GM23338 (cell line): Measurements from ENCODE around the gene CENPB. TPM values are rescaled to one million over a fixed set of nuclear protein-coding genes. Genes with fewer than 3 reads are reported as not detected.

Experiments
- ATAC-seq: fragments of 200-7000 bp; cut with Tn5 transposase; 3 replicates; pipeline ENCODE4 v1.9.1; 2020
- DNase-seq: peaks from one replicate; pipeline ENCODE4 v3.0.0-alpha.2; 2015; ENCODE audit warnings: low spot score
- H2AFZ ChIP-seq: fragments of 200-600 bp; sonication (generic); 2 replicates; pipeline ENCODE4 v1.8.0; 2016; ENCODE audit warnings: antibody characterized with exemption, mild to moderate bottlenecking, moderate library complexity
- H3F3A ChIP-seq: fragments of 200-600 bp; sonication (generic); replicated peaks from 2 replicates; pipeline ENCODE4 v1.8.0; 2017; ENCODE audit warnings: antibody characterized with exemption, mixed run types, low read depth
- H3K27ac ChIP-seq: fragments of 200-600 bp; sonication (generic); 2 replicates; pipeline ENCODE4 v1.6.1; 2016; ENCODE audit warnings: low read depth
- H3K27me3 ChIP-seq: fragments of 200-600 bp; sonication (generic); 2 replicates; pipeline ENCODE4 v1.8.0; 2016; ENCODE audit warnings: mild to moderate bottlenecking, mixed run types, moderate library complexity; ENCODE audit not compliant: insufficient read depth
- H3K36me3 ChIP-seq: fragments of 200-600 bp; sonication (generic); 2 replicates; pipeline ENCODE4 v1.8.0; 2016; ENCODE audit warnings: mild to moderate bottlenecking; ENCODE audit not compliant: insufficient read depth
- H3K4me1 ChIP-seq: fragments of 200-600 bp; sonication (generic); 2 replicates; pipeline ENCODE4 v1.8.0; 2016; ENCODE audit warnings: mild to moderate bottlenecking, moderate library complexity; ENCODE audit not compliant: insufficient read depth
- H3K4me2 ChIP-seq: fragments of 200-600 bp; sonication (generic); 2 replicates; pipeline ENCODE4 v1.7.1; 2017; ENCODE audit warnings: mixed run types
- H3K4me3 ChIP-seq: fragments of 200-600 bp; sonication (generic); 2 replicates; pipeline ENCODE4 v1.6.1; 2016; ENCODE audit warnings: mixed run types
- H3K79me2 ChIP-seq: fragments of 200-600 bp; sonication (generic); replicated peaks from 2 replicates; pipeline ENCODE4 v1.8.0; 2017; ENCODE audit warnings: mild to moderate bottlenecking; ENCODE audit not compliant: insufficient read depth
- H3K9me2 ChIP-seq: fragments of 200-600 bp; sonication (generic); 2 replicates; pipeline ENCODE4 v1.8.0; 2017; ENCODE audit not compliant: insufficient read depth
- H4K20me1 ChIP-seq: fragments of 200-600 bp; sonication (generic); replicated peaks from 2 replicates; pipeline ENCODE4 v1.8.0; 2017; ENCODE audit warnings: mild to moderate bottlenecking; ENCODE audit not compliant: insufficient read depth
- H3K27ac Mint-ChIP-seq: 2 replicates; pipeline ENCODE4 v1.8.0; 2020; ENCODE audit warnings: inconsistent platforms, mild to moderate bottlenecking, moderate library complexity, mixed read lengths
- H3K27me3 Mint-ChIP-seq: 3 replicates; pipeline ENCODE4 v1.8.0; 2022; ENCODE audit warnings: low read depth, mild to moderate bottlenecking, moderate library complexity, mixed read lengths, inconsistent platforms; ENCODE audit not compliant: insufficient read depth, poor library complexity
- H3K36me3 Mint-ChIP-seq: 3 replicates; pipeline ENCODE4 v1.8.0; 2021; ENCODE audit warnings: low read depth, mild to moderate bottlenecking, inconsistent platforms, moderate library complexity, mixed read lengths
- H3K4me1 Mint-ChIP-seq: 3 replicates; pipeline ENCODE4 v1.8.0; 2020; ENCODE audit warnings: mild to moderate bottlenecking, inconsistent platforms, mixed read lengths
- H3K4me3 Mint-ChIP-seq: 3 replicates; pipeline ENCODE4 v1.8.0; 2021; ENCODE audit warnings: moderate library complexity, mild to moderate bottlenecking, inconsistent platforms, mixed read lengths
- H3K9me3 Mint-ChIP-seq: 3 replicates; pipeline ENCODE4 v1.8.0; 2020; ENCODE audit warnings: moderate library complexity, mild to moderate bottlenecking, inconsistent platforms, mixed read lengths
- CREB1 ChIP-seq: fragments of 250-450 bp; sonication (Bioruptor Pico); IDR thresholded peaks from 2 replicates; pipeline ENCODE4 v1.5.0; 2020; ENCODE audit warnings: low read depth, mild to moderate bottlenecking, moderate library complexity
- CTCF ChIP-seq, 2 experiments: fragments of 200-600 bp in 1 of 2; sonication (generic) in 1 of 2; conservative IDR thresholded peaks; 2 replicates each; pipeline versions ENCODE4 v1.5.1 to v1.6.1; 2016 to 2017; ENCODE audit warnings: antibody characterized with exemption in 2 of 2, low read depth in 2 of 2, mild to moderate bottlenecking in 2 of 2, moderate library complexity in 1 of 2
- EZH2 ChIP-seq: fragments of 200-600 bp; sonication (generic); IDR thresholded peaks from one replicate; pipeline ENCODE4 v1.8.0; 2017; ENCODE audit warnings: antibody characterized with exemption, mild to moderate bottlenecking, low read depth; ENCODE audit not compliant: unreplicated experiment
- EZH2phosphoT487 ChIP-seq: fragments of 200-600 bp; sonication (generic); IDR thresholded peaks from one replicate; pipeline ENCODE4 v1.8.1; 2018; ENCODE audit warnings: antibody characterized with exemption; ENCODE audit not compliant: unreplicated experiment
- JUNB ChIP-seq: IDR thresholded peaks from one replicate; pipeline ENCODE4 v1.6.1; 2016; ENCODE audit warnings: antibody characterized with exemption; ENCODE audit not compliant: unreplicated experiment
- NANOG ChIP-seq: IDR thresholded peaks from 2 replicates; pipeline ENCODE4 v1.6.1; 2016; ENCODE audit warnings: antibody characterized with exemption, borderline replicate concordance
- POLR2AphosphoS5 ChIP-seq: IDR thresholded peaks from 2 replicates; pipeline ENCODE4 v1.6.1; 2016; ENCODE audit warnings: antibody characterized with exemption, low read depth
- STAT1 ChIP-seq: IDR thresholded peaks from one replicate; pipeline ENCODE4 v1.6.1; 2016; ENCODE audit warnings: antibody characterized with exemption; ENCODE audit not compliant: unreplicated experiment
- ZNF114 ChIP-seq: fragments of 250-450 bp; sonication (Bioruptor Pico); IDR thresholded peaks from 2 replicates; pipeline ENCODE4 v1.5.0; 2020; ENCODE audit warnings: mild to moderate bottlenecking, moderate library complexity
- ZNF331 ChIP-seq: fragments of 250-450 bp; sonication (Bioruptor Pico); IDR thresholded peaks from 2 replicates; pipeline ENCODE4 v1.5.0; 2020; ENCODE audit warnings: low read depth, mild to moderate bottlenecking, moderate library complexity
- polyA plus RNA-seq: library from polyadenylated mRNA; unstranded; fragments of >200 nt; fragmentation: Nextera tagmentation; extraction: Ambion mirVana; gene quantifications from 2 replicates; pipeline ENCODE4 v1.2.1, GENCODE V29; 2016
- total RNA-seq: library from RNA; depleted of rRNA; stranded (reverse); fragments of >200 nt; shearing (Covaris generic); gene quantifications from 2 replicates; pipeline ENCODE4 v1.2.3, GENCODE V29; 2014
- TF ChIP-seq, protein P1 (sequence below): IDR thresholded peaks from one replicate; pipeline ENCODE4 v1.6.1; 2018; ENCODE audit warnings: antibody characterized with exemption; ENCODE audit not compliant: unreplicated experiment
- TF ChIP-seq, protein P2 (sequence below): fragments of 250-450 bp; sonication (Bioruptor Pico); IDR thresholded peaks from 2 replicates; pipeline ENCODE4 v1.5.0; 2020; ENCODE audit warnings: mild to moderate bottlenecking, moderate library complexity
- TF ChIP-seq, protein P3 (sequence below): IDR thresholded peaks from 2 replicates; pipeline ENCODE4 v1.6.1; 2016; ENCODE audit warnings: antibody characterized with exemption

The CENPB gene
- total and polyA plus RNA-seq, 2 experiments from 2014 or later, result 10.8 to 52.1 TPM

GRCh38 chr20:3783068-3783489 lies 3.5 kb downstream of the CENPB start:
- H3K27me3 Mint-ChIP-seq, result peaks cover 27% of the 10 kb centered on the region
- Histone ChIP-seq H3K36me3 (no peaks in the 10 kb centered on the region), H3K79me2 (no peaks in the 10 kb centered on the region; the same call in 1 of the 2 replicates), H3K4me3 (no peak overlapping the region), H3K4me1 (peaks cover 13% of the 10 kb centered on the region; the same call in 1 of the 2 replicates), H2AFZ (no peak overlapping the region), H3K27me3 (peaks cover 48% of the 10 kb centered on the region), H3K9me2 (no peaks in the 10 kb centered on the region), H4K20me1 (peaks cover 25% of the 10 kb centered on the region), H3K27ac (no peak overlapping the region), H3K4me2 (no peak overlapping the region), H3F3A (peaks cover 7% of the 10 kb centered on the region; the same call in 1 of the 2 replicates)
- H3K4me3 Mint-ChIP-seq, result no peak overlapping the region; the same call in 2 of the 3 replicates
- peaks cover 30% of the 10 kb centered on the region for H3K4me1 Mint-ChIP-seq
- no peak for TF ChIP-seq STAT1
- TF ChIP-seq ZNF114 (CRISPR knock-in tag), result no peak
- no peak for TF ChIP-seq NANOG
- TF ChIP-seq, protein P1, sequence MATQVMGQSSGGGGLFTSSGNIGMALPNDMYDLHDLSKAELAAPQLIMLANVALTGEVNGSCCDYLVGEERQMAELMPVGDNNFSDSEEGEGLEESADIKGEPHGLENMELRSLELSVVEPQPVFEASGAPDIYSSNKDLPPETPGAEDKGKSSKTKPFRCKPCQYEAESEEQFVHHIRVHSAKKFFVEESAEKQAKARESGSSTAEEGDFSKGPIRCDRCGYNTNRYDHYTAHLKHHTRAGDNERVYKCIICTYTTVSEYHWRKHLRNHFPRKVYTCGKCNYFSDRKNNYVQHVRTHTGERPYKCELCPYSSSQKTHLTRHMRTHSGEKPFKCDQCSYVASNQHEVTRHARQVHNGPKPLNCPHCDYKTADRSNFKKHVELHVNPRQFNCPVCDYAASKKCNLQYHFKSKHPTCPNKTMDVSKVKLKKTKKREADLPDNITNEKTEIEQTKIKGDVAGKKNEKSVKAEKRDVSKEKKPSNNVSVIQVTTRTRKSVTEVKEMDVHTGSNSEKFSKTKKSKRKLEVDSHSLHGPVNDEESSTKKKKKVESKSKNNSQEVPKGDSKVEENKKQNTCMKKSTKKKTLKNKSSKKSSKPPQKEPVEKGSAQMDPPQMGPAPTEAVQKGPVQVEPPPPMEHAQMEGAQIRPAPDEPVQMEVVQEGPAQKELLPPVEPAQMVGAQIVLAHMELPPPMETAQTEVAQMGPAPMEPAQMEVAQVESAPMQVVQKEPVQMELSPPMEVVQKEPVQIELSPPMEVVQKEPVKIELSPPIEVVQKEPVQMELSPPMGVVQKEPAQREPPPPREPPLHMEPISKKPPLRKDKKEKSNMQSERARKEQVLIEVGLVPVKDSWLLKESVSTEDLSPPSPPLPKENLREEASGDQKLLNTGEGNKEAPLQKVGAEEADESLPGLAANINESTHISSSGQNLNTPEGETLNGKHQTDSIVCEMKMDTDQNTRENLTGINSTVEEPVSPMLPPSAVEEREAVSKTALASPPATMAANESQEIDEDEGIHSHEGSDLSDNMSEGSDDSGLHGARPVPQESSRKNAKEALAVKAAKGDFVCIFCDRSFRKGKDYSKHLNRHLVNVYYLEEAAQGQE, result no peak
- no peak for TF ChIP-seq EZH2phosphoT487
- no peak for TF ChIP-seq EZH2
- TF ChIP-seq POLR2AphosphoS5, result no peak
- TF ChIP-seq JUNB, result no peak
- TF ChIP-seq, protein P2, sequence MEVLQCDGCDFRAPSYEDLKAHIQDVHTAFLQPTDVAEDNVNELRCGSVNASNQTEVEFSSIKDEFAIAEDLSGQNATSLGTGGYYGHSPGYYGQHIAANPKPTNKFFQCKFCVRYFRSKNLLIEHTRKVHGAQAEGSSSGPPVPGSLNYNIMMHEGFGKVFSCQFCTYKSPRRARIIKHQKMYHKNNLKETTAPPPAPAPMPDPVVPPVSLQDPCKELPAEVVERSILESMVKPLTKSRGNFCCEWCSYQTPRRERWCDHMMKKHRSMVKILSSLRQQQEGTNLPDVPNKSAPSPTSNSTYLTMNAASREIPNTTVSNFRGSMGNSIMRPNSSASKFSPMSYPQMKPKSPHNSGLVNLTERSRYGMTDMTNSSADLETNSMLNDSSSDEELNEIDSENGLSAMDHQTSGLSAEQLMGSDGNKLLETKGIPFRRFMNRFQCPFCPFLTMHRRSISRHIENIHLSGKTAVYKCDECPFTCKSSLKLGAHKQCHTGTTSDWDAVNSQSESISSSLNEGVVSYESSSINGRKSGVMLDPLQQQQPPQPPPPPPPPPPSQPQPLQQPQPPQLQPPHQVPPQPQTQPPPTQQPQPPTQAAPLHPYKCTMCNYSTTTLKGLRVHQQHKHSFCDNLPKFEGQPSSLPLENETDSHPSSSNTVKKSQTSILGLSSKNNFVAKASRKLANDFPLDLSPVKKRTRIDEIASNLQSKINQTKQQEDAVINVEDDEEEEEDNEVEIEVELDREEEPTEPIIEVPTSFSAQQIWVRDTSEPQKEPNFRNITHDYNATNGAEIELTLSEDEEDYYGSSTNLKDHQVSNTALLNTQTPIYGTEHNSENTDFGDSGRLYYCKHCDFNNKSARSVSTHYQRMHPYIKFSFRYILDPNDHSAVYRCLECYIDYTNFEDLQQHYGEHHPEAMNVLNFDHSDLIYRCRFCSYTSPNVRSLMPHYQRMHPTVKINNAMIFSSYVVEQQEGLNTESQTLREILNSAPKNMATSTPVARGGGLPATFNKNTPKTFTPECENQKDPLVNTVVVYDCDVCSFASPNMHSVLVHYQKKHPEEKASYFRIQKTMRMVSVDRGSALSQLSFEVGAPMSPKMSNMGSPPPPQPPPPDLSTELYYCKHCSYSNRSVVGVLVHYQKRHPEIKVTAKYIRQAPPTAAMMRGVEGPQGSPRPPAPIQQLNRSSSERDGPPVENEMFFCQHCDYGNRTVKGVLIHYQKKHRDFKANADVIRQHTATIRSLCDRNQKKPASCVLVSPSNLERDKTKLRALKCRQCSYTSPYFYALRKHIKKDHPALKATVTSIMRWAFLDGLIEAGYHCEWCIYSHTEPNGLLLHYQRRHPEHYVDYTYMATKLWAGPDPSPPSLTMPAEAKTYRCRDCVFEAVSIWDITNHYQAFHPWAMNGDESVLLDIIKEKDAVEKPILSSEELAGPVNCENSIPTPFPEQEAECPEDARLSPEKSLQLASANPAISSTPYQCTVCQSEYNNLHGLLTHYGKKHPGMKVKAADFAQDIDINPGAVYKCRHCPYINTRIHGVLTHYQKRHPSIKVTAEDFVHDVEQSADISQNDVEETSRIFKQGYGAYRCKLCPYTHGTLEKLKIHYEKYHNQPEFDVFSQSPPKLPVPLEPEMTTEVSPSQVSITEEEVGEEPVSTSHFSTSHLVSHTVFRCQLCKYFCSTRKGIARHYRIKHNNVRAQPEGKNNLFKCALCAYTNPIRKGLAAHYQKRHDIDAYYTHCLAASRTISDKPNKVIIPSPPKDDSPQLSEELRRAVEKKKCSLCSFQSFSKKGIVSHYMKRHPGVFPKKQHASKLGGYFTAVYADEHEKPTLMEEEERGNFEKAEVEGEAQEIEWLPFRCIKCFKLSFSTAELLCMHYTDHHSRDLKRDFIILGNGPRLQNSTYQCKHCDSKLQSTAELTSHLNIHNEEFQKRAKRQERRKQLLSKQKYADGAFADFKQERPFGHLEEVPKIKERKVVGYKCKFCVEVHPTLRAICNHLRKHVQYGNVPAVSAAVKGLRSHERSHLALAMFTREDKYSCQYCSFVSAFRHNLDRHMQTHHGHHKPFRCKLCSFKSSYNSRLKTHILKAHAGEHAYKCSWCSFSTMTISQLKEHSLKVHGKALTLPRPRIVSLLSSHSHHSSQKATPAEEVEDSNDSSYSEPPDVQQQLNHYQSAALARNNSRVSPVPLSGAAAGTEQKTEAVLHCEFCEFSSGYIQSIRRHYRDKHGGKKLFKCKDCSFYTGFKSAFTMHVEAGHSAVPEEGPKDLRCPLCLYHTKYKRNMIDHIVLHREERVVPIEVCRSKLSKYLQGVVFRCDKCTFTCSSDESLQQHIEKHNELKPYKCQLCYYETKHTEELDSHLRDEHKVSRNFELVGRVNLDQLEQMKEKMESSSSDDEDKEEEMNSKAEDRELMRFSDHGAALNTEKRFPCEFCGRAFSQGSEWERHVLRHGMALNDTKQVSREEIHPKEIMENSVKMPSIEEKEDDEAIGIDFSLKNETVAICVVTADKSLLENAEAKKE (CRISPR knock-in tag), result no peak
- no peak for TF ChIP-seq CTCF (conservative IDR thresholded peaks at IDR 0.05; ENCODE audit: low read depth in 2 of 2)
- TF ChIP-seq, protein P3, sequence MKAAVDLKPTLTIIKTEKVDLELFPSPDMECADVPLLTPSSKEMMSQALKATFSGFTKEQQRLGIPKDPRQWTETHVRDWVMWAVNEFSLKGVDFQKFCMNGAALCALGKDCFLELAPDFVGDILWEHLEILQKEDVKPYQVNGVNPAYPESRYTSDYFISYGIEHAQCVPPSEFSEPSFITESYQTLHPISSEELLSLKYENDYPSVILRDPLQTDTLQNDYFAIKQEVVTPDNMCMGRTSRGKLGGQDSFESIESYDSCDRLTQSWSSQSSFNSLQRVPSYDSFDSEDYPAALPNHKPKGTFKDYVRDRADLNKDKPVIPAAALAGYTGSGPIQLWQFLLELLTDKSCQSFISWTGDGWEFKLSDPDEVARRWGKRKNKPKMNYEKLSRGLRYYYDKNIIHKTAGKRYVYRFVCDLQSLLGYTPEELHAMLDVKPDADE, result no peak
- no peak for TF ChIP-seq CREB1 (CRISPR knock-in tag)
- no peak for TF ChIP-seq ZNF331 (CRISPR knock-in tag)
- H3K27ac Mint-ChIP-seq, result no peak overlapping the region
- ATAC-seq (no peak), DNase-seq (no peak)
- no peaks in the 10 kb centered on the region for H3K9me3 Mint-ChIP-seq
- peaks cover 6% of the 10 kb centered on the region for H3K36me3 Mint-ChIP-seq
